ENCODE measurements around the gene FHIT.

DNA sequence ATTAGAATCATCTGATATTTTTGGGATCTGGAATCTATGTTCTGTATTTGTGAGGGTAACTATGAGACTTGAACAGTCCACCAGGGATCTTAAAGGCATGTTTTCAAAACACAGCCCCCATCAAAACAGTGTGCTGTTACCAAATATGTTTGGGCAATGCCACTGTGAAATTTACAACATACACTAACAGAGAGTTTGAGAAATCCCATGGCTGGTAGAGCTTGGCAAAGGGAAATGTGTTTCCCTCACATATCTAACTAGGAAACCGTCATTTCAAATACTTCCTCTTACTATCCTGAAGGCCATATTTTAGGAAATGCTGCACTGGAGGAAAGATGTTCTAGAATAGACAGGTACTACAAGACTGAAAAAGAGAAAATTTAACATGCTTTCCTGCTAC is 607.4 kb downstream of the FHIT start:
- TF ChIP-seq, protein P1, sequence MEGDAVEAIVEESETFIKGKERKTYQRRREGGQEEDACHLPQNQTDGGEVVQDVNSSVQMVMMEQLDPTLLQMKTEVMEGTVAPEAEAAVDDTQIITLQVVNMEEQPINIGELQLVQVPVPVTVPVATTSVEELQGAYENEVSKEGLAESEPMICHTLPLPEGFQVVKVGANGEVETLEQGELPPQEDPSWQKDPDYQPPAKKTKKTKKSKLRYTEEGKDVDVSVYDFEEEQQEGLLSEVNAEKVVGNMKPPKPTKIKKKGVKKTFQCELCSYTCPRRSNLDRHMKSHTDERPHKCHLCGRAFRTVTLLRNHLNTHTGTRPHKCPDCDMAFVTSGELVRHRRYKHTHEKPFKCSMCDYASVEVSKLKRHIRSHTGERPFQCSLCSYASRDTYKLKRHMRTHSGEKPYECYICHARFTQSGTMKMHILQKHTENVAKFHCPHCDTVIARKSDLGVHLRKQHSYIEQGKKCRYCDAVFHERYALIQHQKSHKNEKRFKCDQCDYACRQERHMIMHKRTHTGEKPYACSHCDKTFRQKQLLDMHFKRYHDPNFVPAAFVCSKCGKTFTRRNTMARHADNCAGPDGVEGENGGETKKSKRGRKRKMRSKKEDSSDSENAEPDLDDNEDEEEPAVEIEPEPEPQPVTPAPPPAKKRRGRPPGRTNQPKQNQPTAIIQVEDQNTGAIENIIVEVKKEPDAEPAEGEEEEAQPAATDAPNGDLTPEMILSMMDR (IDR thresholded peaks at IDR 0.05): no peak
- TF ChIP-seq POLR2A (IDR thresholded peaks at IDR 0.05) (no peak), POLR2AphosphoS5 (IDR thresholded peaks at IDR 0.05) (no peak)

All from suprapubic skin (tissue), 4 donors.